Measurements from ENCODE around the gene NYAP2.

The NYAP2 gene

GRCh38 chr2:225366731-225367130 is 32.8 kb upstream of the NYAP2 start:
- TF ChIP-seq CTCF (IDR thresholded peaks at IDR 0.05; ENCODE audit: low read length) (no peak), EZH2 (IDR thresholded peaks at IDR 0.05; ENCODE audit: borderline replicate concordance, low read length) (no peak)
- no peak overlapping the region for H3K4me2 ChIP-seq (ENCODE audit: low read length)

GRCh38 chr2:225367482-225367881 is 32.0 kb upstream of the NYAP2 start:
- Histone ChIP-seq H3K9me3 (ENCODE audit: low read length) (no peaks in the 10 kb centered on the region), H3K27ac (ENCODE audit: low read depth, low read length, poor library complexity, severe bottlenecking) (no peak overlapping the region), H3K36me3 (ENCODE audit: insufficient read depth, low read length) (no peaks in the 10 kb centered on the region), H3K9ac (ENCODE audit: low read length) (no peak overlapping the region), H3K79me2 (ENCODE audit: insufficient read depth, low read length) (no peaks in the 10 kb centered on the region), H3F3A (ENCODE audit: insufficient read depth, low read length) (no peaks in the 10 kb centered on the region), H3K27me3 (ENCODE audit: insufficient read depth, low read length) (no peaks in the 10 kb centered on the region), H4K20me1 (ENCODE audit: insufficient read depth, low read length) (no peaks in the 10 kb centered on the region), H3K4me3 (ENCODE audit: low read depth, low read length, poor library complexity, severe bottlenecking) (no peak overlapping the region), H2AFZ (ENCODE audit: low read length) (no peak overlapping the region), H3K4me1 (ENCODE audit: insufficient read depth, low read length, severe bottlenecking) (no peaks in the 10 kb centered on the region), H3K9me2 (ENCODE audit: low read depth, low read length) (no peaks in the 10 kb centered on the region), H3K4me2 (ENCODE audit: low read length) (no peak overlapping the region)
- TF ChIP-seq CTCF (IDR thresholded peaks at IDR 0.05; ENCODE audit: low read length) (no peak), EZH2 (IDR thresholded peaks at IDR 0.05; ENCODE audit: borderline replicate concordance, low read length) (no peak)

More at GRCh38 chr2:225366731-225367130, 32.8 kb upstream of the NYAP2 start:
- Histone ChIP-seq H3K27me3 (ENCODE audit: insufficient read depth, low read length) (no peaks in the 10 kb centered on the region), H2AFZ (ENCODE audit: low read length) (no peak overlapping the region), H3F3A (ENCODE audit: insufficient read depth, low read length) (no peaks in the 10 kb centered on the region), H3K4me1 (ENCODE audit: insufficient read depth, low read length, severe bottlenecking) (no peaks in the 10 kb centered on the region), H3K27ac (ENCODE audit: low read depth, low read length, poor library complexity, severe bottlenecking) (no peak overlapping the region), H3K4me3 (ENCODE audit: low read depth, low read length, poor library complexity, severe bottlenecking) (no peak overlapping the region), H4K20me1 (ENCODE audit: insufficient read depth, low read length) (no peaks in the 10 kb centered on the region), H3K79me2 (ENCODE audit: insufficient read depth, low read length) (no peaks in the 10 kb centered on the region), H3K9ac (ENCODE audit: low read length) (no peak overlapping the region), H3K36me3 (ENCODE audit: insufficient read depth, low read length) (no peaks in the 10 kb centered on the region), H3K9me3 (ENCODE audit: low read length) (no peaks in the 10 kb centered on the region), H3K9me2 (ENCODE audit: low read depth, low read length) (no peaks in the 10 kb centered on the region)

DNA sequence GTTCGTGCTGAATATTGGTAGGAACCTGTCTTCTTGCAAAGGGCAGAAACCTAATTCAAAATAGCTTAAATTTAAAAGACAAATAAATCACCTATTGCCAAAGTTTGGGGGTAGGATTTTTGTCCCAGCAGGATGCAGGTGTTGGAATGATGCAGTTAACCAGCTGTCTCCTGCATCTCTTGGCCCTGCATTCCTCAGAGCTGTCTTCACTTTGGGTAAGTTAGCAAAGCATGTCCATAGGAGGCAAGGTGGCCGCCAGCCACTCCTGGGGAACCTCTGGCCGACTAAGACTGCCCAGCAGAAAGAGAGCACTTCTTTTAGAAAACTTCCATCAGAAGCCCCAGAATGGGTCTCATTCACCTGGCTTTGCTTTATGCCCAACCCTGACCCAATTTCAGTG is 20.5 kb upstream of the NYAP2 start:
- Histone ChIP-seq H3K9ac (ENCODE audit: low read length) (no peak overlapping the region), H3K9me3 (ENCODE audit: low read length) (no peaks in the 10 kb centered on the region), H3K4me2 (ENCODE audit: low read length) (no peak overlapping the region), H4K20me1 (ENCODE audit: insufficient read depth, low read length) (no peaks in the 10 kb centered on the region), H3K27me3 (ENCODE audit: insufficient read depth, low read length) (no peaks in the 10 kb centered on the region), H3K79me2 (ENCODE audit: insufficient read depth, low read length) (no peaks in the 10 kb centered on the region), H3K4me1 (ENCODE audit: insufficient read depth, low read length, severe bottlenecking) (no peaks in the 10 kb centered on the region), H3F3A (ENCODE audit: insufficient read depth, low read length) (no peaks in the 10 kb centered on the region), H3K27ac (ENCODE audit: low read depth, low read length, poor library complexity, severe bottlenecking) (no peak overlapping the region), H3K36me3 (ENCODE audit: insufficient read depth, low read length) (no peaks in the 10 kb centered on the region), H2AFZ (ENCODE audit: low read length) (no peak overlapping the region), H3K4me3 (ENCODE audit: low read depth, low read length, poor library complexity, severe bottlenecking) (no peak overlapping the region), H3K9me2 (ENCODE audit: low read depth, low read length) (no peaks in the 10 kb centered on the region)
- no peak for TF ChIP-seq EZH2 (IDR thresholded peaks at IDR 0.05; ENCODE audit: borderline replicate concordance, low read length)
- TF ChIP-seq CTCF (IDR thresholded peaks at IDR 0.05; ENCODE audit: low read length) = no peak
